ENCODE measurements around the gene RNF167.

RNF167 gene

GRCh38 chr17:4933646-4934045 lies 6.4 kb upstream of the RNF167 start:
- DNase-seq (ENCODE audit: insufficient read length) (no peak), FAIRE-seq (no peak)
- TF ChIP-seq POLR2AphosphoS5 (IDR thresholded peaks at IDR 0.05; ENCODE audit: low read depth, low read length) (no peak), POLR2A (IDR thresholded peaks at IDR 0.05; ENCODE audit: low read depth, low read length) (no peak), TAF1 (IDR thresholded peaks at IDR 0.05; ENCODE audit: borderline replicate concordance, low read depth, low read length) (no peak)

- peak; percentile 82 for FAIRE-seq
- no peak for DNase-seq (ENCODE audit: insufficient read length)
- TF ChIP-seq TAF1 (IDR thresholded peaks at IDR 0.05; ENCODE audit: borderline replicate concordance, low read depth, low read length) = no peak
- TF ChIP-seq POLR2AphosphoS5 (IDR thresholded peaks at IDR 0.05; ENCODE audit: low read depth, low read length) = peak; percentile 55; the same call in 1 of the 2 replicates
These were observed 5.7 kb upstream of the RNF167 start for GRCh38 chr17:4934173-4934979.

GRCh38 chr17:4935650-4936049 lies 4.4 kb upstream of the RNF167 start:
- FAIRE-seq = no peak
- TF ChIP-seq TAF1 (IDR thresholded peaks at IDR 0.05; ENCODE audit: borderline replicate concordance, low read depth, low read length) (no peak), POLR2A (IDR thresholded peaks at IDR 0.05; ENCODE audit: low read depth, low read length) (no peak), POLR2AphosphoS5 (IDR thresholded peaks at IDR 0.05; ENCODE audit: low read depth, low read length) (no peak)
- no peak for DNase-seq (ENCODE audit: insufficient read length)

GRCh38 chr17:4936436-4936835 lies 3.6 kb upstream of the RNF167 start:
- no peak for FAIRE-seq
- no peak for DNase-seq (ENCODE audit: insufficient read length)
- peak; percentile 22; the same call in 1 of the 2 replicates for TF ChIP-seq POLR2A (IDR thresholded peaks at IDR 0.05; ENCODE audit: low read depth, low read length)
- no peak for TF ChIP-seq TAF1 (IDR thresholded peaks at IDR 0.05; ENCODE audit: borderline replicate concordance, low read depth, low read length)

- no peak for FAIRE-seq
- TF ChIP-seq POLR2A (IDR thresholded peaks at IDR 0.05; ENCODE audit: low read depth, low read length) (no peak), POLR2AphosphoS5 (IDR thresholded peaks at IDR 0.05; ENCODE audit: low read depth, low read length) (no peak), TAF1 (IDR thresholded peaks at IDR 0.05; ENCODE audit: borderline replicate concordance, low read depth, low read length) (no peak)
- DNase-seq (ENCODE audit: insufficient read length) = no peak
These were observed 2.5 kb upstream of the RNF167 start for GRCh38 chr17:4937553-4937952.

GRCh38 chr17:4938069-4938491 lies 2.0 kb upstream of the RNF167 start:
- FAIRE-seq (no peak), DNase-seq (ENCODE audit: insufficient read length) (no peak)
- TF ChIP-seq TAF1 (IDR thresholded peaks at IDR 0.05; ENCODE audit: borderline replicate concordance, low read depth, low read length) (no peak), POLR2AphosphoS5 (IDR thresholded peaks at IDR 0.05; ENCODE audit: low read depth, low read length) (no peak), POLR2A (IDR thresholded peaks at IDR 0.05; ENCODE audit: low read depth, low read length) (no peak)

- no peak for DNase-seq (ENCODE audit: insufficient read length)
- no peak for TF ChIP-seq POLR2AphosphoS5 (IDR thresholded peaks at IDR 0.05; ENCODE audit: low read depth, low read length)
- no peak for TF ChIP-seq POLR2A (IDR thresholded peaks at IDR 0.05; ENCODE audit: low read depth, low read length)
- TF ChIP-seq TAF1 (IDR thresholded peaks at IDR 0.05; ENCODE audit: borderline replicate concordance, low read depth, low read length) = no peak
- FAIRE-seq = peak; percentile 66
These were observed 1.2 kb upstream of the RNF167 start for GRCh38 chr17:4938688-4939545.

- FAIRE-seq (no peak), DNase-seq (ENCODE audit: insufficient read length) (no peak)
- TF ChIP-seq POLR2AphosphoS5 (IDR thresholded peaks at IDR 0.05; ENCODE audit: low read depth, low read length) (no peak), POLR2A (IDR thresholded peaks at IDR 0.05; ENCODE audit: low read depth, low read length) (no peak), TAF1 (IDR thresholded peaks at IDR 0.05; ENCODE audit: borderline replicate concordance, low read depth, low read length) (no peak)
These were observed 597 bp upstream of the RNF167 start for GRCh38 chr17:4939546-4939795.

GRCh38 chr17:4940555-4941318 lies 669 bp downstream of the RNF167 start:
- DNase-seq (ENCODE audit: insufficient read length) (no peak), FAIRE-seq (peak; percentile 40)

GRCh38 chr17:4941319-4941610 lies 1.2 kb downstream of the RNF167 start:
- no peak for DNase-seq (ENCODE audit: insufficient read length)
- no peak for FAIRE-seq
- TF ChIP-seq POLR2AphosphoS5 (IDR thresholded peaks at IDR 0.05; ENCODE audit: low read depth, low read length) = no peak
- TF ChIP-seq TAF1 (IDR thresholded peaks at IDR 0.05; ENCODE audit: borderline replicate concordance, low read depth, low read length) = no peak
- TF ChIP-seq POLR2A (IDR thresholded peaks at IDR 0.05; ENCODE audit: low read depth, low read length) = no peak

More at GRCh38 chr17:4940555-4941318, 669 bp downstream of the RNF167 start:
- peak; percentile 62; the same call in 1 of the 2 replicates for TF ChIP-seq POLR2AphosphoS5 (IDR thresholded peaks at IDR 0.05; ENCODE audit: low read depth, low read length)
- TF ChIP-seq TAF1 (IDR thresholded peaks at IDR 0.05; ENCODE audit: borderline replicate concordance, low read depth, low read length) = 0 out of 2 replicates have a peak, but pooled peaks have one; percentile 40
- TF ChIP-seq POLR2A (IDR thresholded peaks at IDR 0.05; ENCODE audit: low read depth, low read length) = no peak

GRCh38 chr17:4942760-4943508 lies 2.9 kb downstream of the RNF167 start:
- no peak for DNase-seq (ENCODE audit: insufficient read length)
- FAIRE-seq = no peak
- TF ChIP-seq POLR2AphosphoS5 (IDR thresholded peaks at IDR 0.05; ENCODE audit: low read depth, low read length) (peak; percentile 85), POLR2A (IDR thresholded peaks at IDR 0.05; ENCODE audit: low read depth, low read length) (peak; percentile 27; the same call in 1 of the 2 replicates), TAF1 (IDR thresholded peaks at IDR 0.05; ENCODE audit: borderline replicate concordance, low read depth, low read length) (no peak)

All from GM12892 (cell line).